Measurements from ENCODE around the gene DPEP2. TPM values are rescaled to one million over a fixed set of nuclear protein-coding genes. Genes with fewer than 3 reads are reported as not detected.
"Not testable (repeated sequence)": the region's sequence is repeated elsewhere in the genome, so short reads cannot be mapped to it uniquely, and the experiment has no call there.

The DPEP2 gene
- total and polyA plus RNA-seq, 7 donors, result 0.69 to 11.9 (median 2.5) TPM

DNA sequence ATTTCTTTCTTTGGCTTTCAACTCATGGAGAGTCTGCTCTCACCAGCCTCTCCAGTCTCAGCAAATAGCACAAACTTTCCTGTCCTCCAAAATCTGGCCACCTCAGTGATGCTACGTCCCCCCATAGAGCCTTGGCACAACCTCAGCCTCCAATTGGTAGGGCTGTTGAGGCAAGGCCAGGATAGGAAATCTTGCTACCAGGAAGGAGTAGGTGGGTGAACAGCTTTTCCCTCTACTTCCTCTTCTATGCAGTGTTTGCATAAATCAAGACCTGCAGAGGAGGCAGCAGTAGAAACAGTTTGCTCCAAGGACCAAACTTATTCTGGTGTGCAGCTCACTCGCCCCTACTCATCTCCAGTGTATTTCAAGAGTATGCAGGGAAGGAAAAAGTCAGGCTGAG is 701 bp upstream of the DPEP2 start:
- peak overlapping the region; percentile 9 to 61 (median 38) for H3K27ac ChIP-seq
- no peaks in the 10 kb centered on the region for H3K27me3 ChIP-seq
- intact Hi-C loops (cut with DNase I), result no loop called here
- TF ChIP-seq POLR2AphosphoS5 (IDR thresholded peaks at IDR 0.05) (no peak), EP300 (IDR thresholded peaks at IDR 0.05) (no peak), POLR2A (IDR thresholded peaks at IDR 0.05) (no peak)
- TF ChIP-seq, protein P1, sequence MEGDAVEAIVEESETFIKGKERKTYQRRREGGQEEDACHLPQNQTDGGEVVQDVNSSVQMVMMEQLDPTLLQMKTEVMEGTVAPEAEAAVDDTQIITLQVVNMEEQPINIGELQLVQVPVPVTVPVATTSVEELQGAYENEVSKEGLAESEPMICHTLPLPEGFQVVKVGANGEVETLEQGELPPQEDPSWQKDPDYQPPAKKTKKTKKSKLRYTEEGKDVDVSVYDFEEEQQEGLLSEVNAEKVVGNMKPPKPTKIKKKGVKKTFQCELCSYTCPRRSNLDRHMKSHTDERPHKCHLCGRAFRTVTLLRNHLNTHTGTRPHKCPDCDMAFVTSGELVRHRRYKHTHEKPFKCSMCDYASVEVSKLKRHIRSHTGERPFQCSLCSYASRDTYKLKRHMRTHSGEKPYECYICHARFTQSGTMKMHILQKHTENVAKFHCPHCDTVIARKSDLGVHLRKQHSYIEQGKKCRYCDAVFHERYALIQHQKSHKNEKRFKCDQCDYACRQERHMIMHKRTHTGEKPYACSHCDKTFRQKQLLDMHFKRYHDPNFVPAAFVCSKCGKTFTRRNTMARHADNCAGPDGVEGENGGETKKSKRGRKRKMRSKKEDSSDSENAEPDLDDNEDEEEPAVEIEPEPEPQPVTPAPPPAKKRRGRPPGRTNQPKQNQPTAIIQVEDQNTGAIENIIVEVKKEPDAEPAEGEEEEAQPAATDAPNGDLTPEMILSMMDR (IDR thresholded peaks at IDR 0.05), result no peak
- WGBS, 2 donors, result 43 to 67% methylated on average over 2 of the region's 2 CpGs
- no peaks in the 10 kb centered on the region for H3K36me3 ChIP-seq
- no peaks in the 10 kb centered on the region for H3K9me3 ChIP-seq
- DNase-seq, result no peak
- H3K4me1 ChIP-seq, result no peaks in the 10 kb centered on the region
- no peak overlapping the region for H3K4me3 ChIP-seq

DNA sequence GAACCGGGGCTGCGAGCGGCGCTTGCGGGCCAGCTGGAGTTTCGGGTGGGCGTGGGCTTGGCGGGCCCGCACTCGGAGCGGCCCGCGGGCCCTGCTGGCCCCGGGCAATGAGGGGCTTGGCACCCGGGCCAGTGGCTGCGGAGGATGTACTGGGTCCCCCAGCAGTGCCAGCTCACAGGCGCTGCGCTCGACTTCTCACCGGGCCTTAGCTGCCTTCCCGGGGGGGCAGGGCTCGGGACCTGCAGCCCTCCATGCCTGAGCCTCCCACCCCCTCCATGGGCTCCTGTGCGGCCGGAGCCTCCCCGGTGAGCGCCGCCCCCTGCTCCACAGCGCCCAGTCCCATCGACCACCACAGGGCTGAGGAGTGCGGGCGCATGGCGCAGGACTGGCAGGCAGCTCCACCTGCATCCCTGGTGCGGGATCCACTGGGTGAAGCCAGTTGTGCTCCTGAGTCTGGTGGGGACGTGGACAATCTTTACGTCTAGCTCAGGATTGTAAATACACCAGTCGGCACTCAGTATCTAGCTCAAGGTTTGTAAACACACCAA is 979 bp downstream of the DPEP2 start:
- H3K9me3 ChIP-seq; DNase-seq; H3K4me3 ChIP-seq; intact Hi-C loops (cut with DNase I); H3K4me1 ChIP-seq; H3K27ac ChIP-seq; H3K36me3 ChIP-seq; H3K27me3 ChIP-seq: not testable (repeated sequence)
- WGBS, 2 donors, result 92 to 97% methylated on average over 36 of the region's 36 CpGs

DNA sequence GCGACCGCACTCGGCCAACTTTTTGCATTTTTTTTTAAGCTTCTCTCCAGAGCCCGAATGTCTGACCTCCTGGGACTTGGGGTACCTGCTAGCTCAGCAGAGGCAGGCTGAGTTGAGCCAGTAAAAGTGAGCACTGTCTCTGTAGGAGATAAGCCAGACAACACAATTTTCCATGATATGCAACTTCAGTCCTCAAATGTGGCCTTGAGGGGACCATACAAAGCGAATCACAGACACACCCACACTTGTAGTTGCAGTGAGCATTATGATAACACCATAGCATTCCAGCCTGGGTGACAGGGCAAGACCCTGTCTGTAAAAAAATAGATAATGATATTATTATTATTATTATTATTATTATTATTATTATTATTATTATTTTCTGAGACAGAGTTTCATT is 2.6 kb downstream of the DPEP2 start:
- no peak for DNase-seq
- H3K4me1 ChIP-seq, result peaks cover 0 to 12% (median 11%) of the 10 kb centered on the region in 4 donors

DNA sequence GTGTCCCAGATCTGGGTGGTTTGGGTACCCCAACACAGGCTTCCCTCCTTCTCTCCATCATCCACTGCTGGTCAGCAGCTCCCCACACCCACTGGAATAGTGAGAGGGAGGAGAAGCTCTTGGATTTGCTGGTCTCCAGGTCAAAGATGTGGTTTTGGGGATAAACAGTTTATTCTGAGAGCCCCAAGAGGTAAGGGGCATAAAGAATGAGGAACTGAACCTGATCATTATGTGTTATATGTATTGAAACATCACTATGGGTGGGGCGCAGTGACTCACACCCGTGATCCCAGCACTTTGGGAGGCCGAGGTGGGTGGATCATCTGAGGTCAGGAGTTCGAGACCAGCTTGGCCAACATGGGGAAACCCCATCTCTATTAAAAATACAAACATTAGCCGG is 3.9 kb downstream of the DPEP2 start:
- Histone ChIP-seq H3K27ac (no peak overlapping the region), H3K36me3 (no peaks in the 10 kb centered on the region), H3K4me3 (no peak overlapping the region), H3K27me3 (no peaks in the 10 kb centered on the region), H3K9me3 (no peaks in the 10 kb centered on the region), H3K4me1 (peaks cover 0 to 12% (median 11%) of the 10 kb centered on the region in 4 donors)
- TF ChIP-seq EP300 (IDR thresholded peaks at IDR 0.05) (no peak), POLR2A (IDR thresholded peaks at IDR 0.05) (no peak), POLR2AphosphoS5 (IDR thresholded peaks at IDR 0.05) (no peak)
- TF ChIP-seq, protein P1 (IDR thresholded peaks at IDR 0.05), result no peak
- WGBS, 2 donors, result 41 to 55% methylated on average over 5 of the region's 5 CpGs
- no peak for DNase-seq
- intact Hi-C loops (cut with DNase I), result no loop called here

More for the DNA sequence above, 2.6 kb downstream of the DPEP2 start:
- WGBS, 2 donors, result 83 to 94% methylated on average over 5 of the region's 5 CpGs
- no peak overlapping the region for H3K27ac ChIP-seq
- H3K27me3 ChIP-seq, result no peaks in the 10 kb centered on the region
- H3K4me3 ChIP-seq, result no peak overlapping the region
- TF ChIP-seq EP300 (IDR thresholded peaks at IDR 0.05), result no peak
- intact Hi-C loops (cut with DNase I), result no loop called here
- H3K36me3 ChIP-seq, result no peaks in the 10 kb centered on the region
- no peaks in the 10 kb centered on the region for H3K9me3 ChIP-seq

DNA sequence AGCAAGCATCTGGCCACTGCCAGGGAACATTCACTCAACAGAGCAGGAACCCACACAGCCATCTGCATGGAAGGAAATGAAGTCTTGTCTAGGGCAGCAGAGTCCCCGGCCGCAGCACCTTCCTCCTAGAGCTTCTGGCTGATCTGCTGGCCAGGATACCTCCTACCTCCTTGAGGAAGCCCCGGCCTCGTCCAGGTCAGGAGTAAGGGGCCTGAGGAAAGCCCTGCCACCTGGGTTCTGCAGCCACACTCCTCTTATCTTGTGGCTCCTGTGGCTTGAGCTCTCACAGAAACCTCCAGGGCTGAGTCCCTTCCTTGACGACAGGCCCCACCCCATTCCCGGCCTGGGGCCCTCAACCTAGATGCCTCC is 5.3 kb downstream of the DPEP2 start:
- not testable (repeated sequence) for DNase-seq, H3K27me3 ChIP-seq, H3K36me3 ChIP-seq, H3K4me3 ChIP-seq, H3K9me3 ChIP-seq
- 43 to 79% methylated on average over 6 of the region's 6 CpGs for WGBS, 2 donors
- intact Hi-C loops (cut with DNase I), result loop anchor here (5.0 kb wide), 1 partner anchor 48 kb away; no protein-coding TSS in a partner anchor
- H3K4me1 ChIP-seq, result peaks cover 0 to 12% (median 11%) of the 10 kb centered on the region in 4 donors
- H3K27ac ChIP-seq, result peak overlapping the region; percentile 46 to 60 (median 48)

DNA sequence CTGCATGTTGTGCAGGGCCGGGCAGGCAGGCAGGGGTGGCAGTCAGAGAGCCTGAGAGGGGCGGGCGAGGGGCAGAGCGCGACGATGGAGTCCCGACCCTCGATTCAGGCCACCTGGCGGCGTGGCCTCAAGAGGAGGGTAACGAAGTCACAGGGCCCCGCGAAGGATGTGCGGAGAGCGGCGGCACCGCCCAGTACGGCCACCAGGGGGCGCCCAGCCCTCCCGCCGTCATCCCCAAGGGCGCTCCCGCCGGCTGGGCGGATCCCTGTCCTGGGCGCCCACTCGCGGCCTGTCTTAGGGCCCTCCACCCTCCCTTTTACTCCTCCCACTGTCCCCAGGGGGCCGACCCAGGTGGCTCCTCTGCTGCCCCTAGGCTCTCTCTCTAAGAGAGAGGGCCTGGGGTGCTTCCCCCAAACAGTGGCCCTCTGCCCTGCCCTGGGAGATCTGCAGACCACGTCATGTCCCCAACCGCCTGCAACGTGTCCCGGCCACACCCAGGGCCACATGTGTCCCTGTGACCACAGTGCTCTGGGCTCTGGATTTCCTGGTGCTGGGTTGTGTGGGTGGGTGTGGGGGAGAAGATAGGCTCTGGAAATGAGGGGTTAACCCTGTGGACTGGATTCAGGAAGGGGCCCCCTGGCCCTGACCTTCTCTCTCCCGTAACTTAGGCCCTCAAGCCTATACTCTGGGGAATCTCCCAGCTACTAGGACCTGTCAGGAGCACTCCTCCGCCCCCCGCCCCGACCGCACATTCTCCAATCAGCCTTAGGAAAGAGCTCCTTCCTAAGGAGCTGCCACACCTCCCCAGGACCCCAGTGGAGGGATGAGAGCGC is 5.9 kb downstream of the DPEP2 start:
- Histone ChIP-seq H3K36me3 (no peaks in the 10 kb centered on the region), H3K27ac (peak overlapping the region; percentile 46 to 60 (median 48)), H3K9me3 (no peaks in the 10 kb centered on the region), H3K4me3 (peak overlapping the region in 3 of 4 donors; percentile 25 to 42 (median 41)), H3K27me3 (no peaks in the 10 kb centered on the region), H3K4me1 (peaks cover 0 to 12% (median 11%) of the 10 kb centered on the region in 4 donors)
- 11 to 13% methylated on average over 39 of the region's 39 CpGs for WGBS, 2 donors
- intact Hi-C loops (cut with DNase I), result loop anchor here (1.0 to 5.0 kb wide), 2 partner anchors 49 to 235 kb away; no protein-coding TSS in a partner anchor
- DNase-seq, result peak; percentile 90
- TF ChIP-seq POLR2AphosphoS5 (IDR thresholded peaks at IDR 0.05) (peak in 1 of 4 donors; percentile 19), EP300 (IDR thresholded peaks at IDR 0.05) (no peak), POLR2A (IDR thresholded peaks at IDR 0.05) (no peak)
- TF ChIP-seq, protein P1 (IDR thresholded peaks at IDR 0.05), result peak; percentile 93 to 100 (median 94)

Measured in sigmoid colon (tissue), 7 donors.